Small intestine (tissue), 7 donors: ENCODE data around the gene GLMN. TPM values are rescaled to one million over a fixed set of nuclear protein-coding genes. Genes with fewer than 3 reads are reported as not detected.
A peak's percentile ranks its signal among the peaks of the same experiment; 100 is the strongest.

Experiments used
- DNase-seq, 2 donors: peaks; one replicate each; pipeline versions ENCODE4 v3.0.0 to v3.0.0-alpha.2; 2013
- FAIRE-seq: peaks from 2 replicates; lab custom pipeline; 2012; peaks lifted over from hg19 to GRCh38; lab: Jason Lieb, UNC
- H3K27ac ChIP-seq, 3 donors: one replicate each; pipeline ENCODE4 v1.5.1; 2013; ENCODE audit warnings: low read length in 2 of 3, mild to moderate bottlenecking in 2 of 3, control low read depth in 1 of 3, inconsistent platforms in 1 of 3, low read depth in 1 of 3, moderate library complexity in 1 of 3
- H3K27me3 ChIP-seq, 3 donors: one replicate each; pipeline ENCODE4 v1.6.1; 2013; ENCODE audit warnings: low read length in 3 of 3, inconsistent platforms in 1 of 3; ENCODE audit not compliant: control insufficient read depth in 3 of 3, insufficient read depth in 3 of 3
- H3K36me3 ChIP-seq, 3 donors: one replicate each; pipeline ENCODE4 v1.6.1; 2013; ENCODE audit warnings: low read length in 3 of 3, inconsistent platforms in 1 of 3, low read depth in 1 of 3, mild to moderate bottlenecking in 1 of 3, moderate library complexity in 1 of 3; ENCODE audit not compliant: control insufficient read depth in 3 of 3, insufficient read depth in 2 of 3
- H3K4me1 ChIP-seq, 3 donors: one replicate each; pipeline ENCODE4 v1.6.1; 2013; ENCODE audit warnings: low read length in 2 of 3, inconsistent platforms in 1 of 3, low read depth in 1 of 3, mild to moderate bottlenecking in 1 of 3, moderate library complexity in 1 of 3; ENCODE audit not compliant: control insufficient read depth in 3 of 3, insufficient read depth in 2 of 3
- H3K4me3 ChIP-seq, 3 donors: one replicate each; pipeline ENCODE4 v1.5.1; 2013; ENCODE audit warnings: low read length in 3 of 3, control low read depth in 1 of 3, inconsistent platforms in 1 of 3, low read depth in 1 of 3, mild to moderate bottlenecking in 1 of 3, moderate library complexity in 1 of 3
- H3K9me3 ChIP-seq, 2 donors: one replicate each; pipeline ENCODE4 v1.6.1; 2013; ENCODE audit warnings: low read depth in 1 of 2, low read length in 1 of 2; ENCODE audit not compliant: control insufficient read depth in 2 of 2, insufficient read depth in 1 of 2
- WGBS, 3 donors: extraction: QIAGEN DNeasy Blood & Tissue Kit; methylation state at CpG; one replicate each; pipeline ENCODE4 v1.1.7; 2013; 5-methylcytosine and 5-hydroxymethylcytosine counted together
- polyA plus RNA-seq, 4 donors: library from polyadenylated mRNA; stranded (reverse) in 3 of 4; unstranded in 1 of 4; fragments of 200-250 nt in 3 of 4; fragments of 120-200 nt in 1 of 4; gene quantifications; one replicate each; pipeline versions ENCODE4 v1.2.1 to v1.2.3, GENCODE V29; 2013
- donor health status: healthy with polysubstance abuse.
- donor health status: control.
- donor health status: control.
- donor health status: Bipolar disorder and iron deficiency.
- donor health status: healthy.

Gene GLMN
- polyA plus RNA-seq, 4 donors, result 3.0 to 15.2 (median 6.4) TPM

DNA sequence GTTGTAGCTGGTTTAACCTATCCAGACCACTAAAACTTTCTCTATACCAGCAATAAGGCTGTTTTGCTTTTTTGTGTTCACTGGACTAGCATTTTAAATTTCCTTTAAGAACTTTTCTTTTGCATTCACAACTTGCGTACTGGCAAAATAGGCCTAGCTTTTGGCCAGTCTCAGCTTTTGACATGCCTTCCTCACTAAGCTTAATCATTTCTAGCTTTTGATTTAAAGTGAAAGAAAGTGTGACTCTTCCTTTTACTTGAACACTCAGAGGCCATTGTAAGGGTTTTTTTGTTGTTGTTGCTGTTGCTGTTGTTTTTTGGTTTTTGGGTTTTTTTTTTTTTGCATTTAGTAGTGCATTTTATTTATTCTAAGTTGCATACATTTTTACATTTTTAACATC, 15.2 kb upstream of the GLMN start:
- no peak overlapping the region for H3K4me3 ChIP-seq

DNA sequence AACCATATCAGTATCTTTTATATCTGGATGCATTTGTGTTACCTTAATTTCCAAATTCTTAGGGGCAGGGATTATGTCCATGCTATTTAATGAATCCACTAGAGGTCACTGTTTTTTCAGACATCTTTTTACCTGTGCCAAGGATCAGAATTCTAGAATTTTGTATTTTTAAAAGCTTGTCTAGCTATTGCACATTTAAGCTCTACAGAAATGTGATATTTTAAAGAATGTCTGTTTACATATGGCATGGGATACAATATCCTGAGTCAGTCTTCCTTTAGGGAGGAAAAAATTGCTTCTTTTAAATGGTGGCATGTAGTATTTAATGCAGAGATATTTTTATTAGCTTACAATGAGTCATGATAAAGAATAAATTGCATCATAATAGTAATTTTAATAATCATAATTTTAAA, 11.4 kb upstream of the GLMN start:
- peaks cover 0 to 15% (median 2%) of the 10 kb centered on the region in 3 donors for H3K36me3 ChIP-seq
- H3K4me1 ChIP-seq, result no peaks in the 10 kb centered on the region
- H3K27ac ChIP-seq, result no peak overlapping the region
- DNase-seq (peak; percentile 40 to 42), FAIRE-seq (no peak)
- H3K9me3 ChIP-seq, result no peaks in the 10 kb centered on the region
- H3K4me3 ChIP-seq, result no peak overlapping the region
- no peaks in the 10 kb centered on the region for H3K27me3 ChIP-seq

More for the DNA sequence above, 15.2 kb upstream of the GLMN start:
- no peaks in the 10 kb centered on the region for H3K27me3 ChIP-seq
- no peaks in the 10 kb centered on the region for H3K4me1 ChIP-seq
- no peak for FAIRE-seq
- no peak for DNase-seq
- no peaks in the 10 kb centered on the region for H3K9me3 ChIP-seq
- H3K27ac ChIP-seq, result no peak overlapping the region
- H3K36me3 ChIP-seq, result peaks cover 1 to 12% (median 2%) of the 10 kb centered on the region in 3 donors
- 82 to 97% (median 87%) methylated on average over 1 of the region's 1 CpG for WGBS, 3 donors

DNA sequence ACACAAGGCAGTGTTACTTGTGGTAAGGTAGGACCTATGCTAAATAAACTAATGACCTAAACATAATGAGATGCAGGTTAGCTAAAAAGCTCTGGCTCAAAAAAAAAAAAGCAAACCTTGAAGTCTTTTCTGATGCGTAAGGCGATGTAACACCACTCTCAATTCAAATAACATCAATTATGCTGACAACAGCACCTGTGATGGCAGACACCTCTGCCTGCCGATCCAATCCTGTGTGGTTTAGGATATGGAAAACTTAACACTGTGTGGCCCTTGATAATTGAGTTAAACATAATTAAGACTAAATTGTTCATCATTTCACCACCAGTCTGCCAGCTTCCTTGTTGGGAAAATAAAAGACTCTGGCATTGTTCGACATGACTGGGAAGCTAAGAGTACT, 9.2 kb upstream of the GLMN start:
- DNase-seq (no peak), FAIRE-seq (no peak)
- Histone ChIP-seq H3K4me3 (no peak overlapping the region), H3K9me3 (no peaks in the 10 kb centered on the region), H3K27me3 (no peaks in the 10 kb centered on the region), H3K27ac (no peak overlapping the region), H3K4me1 (no peaks in the 10 kb centered on the region), H3K36me3 (peaks cover 0 to 19% (median 2%) of the 10 kb centered on the region in 3 donors)
- WGBS, 3 donors, result 88 to 93% (median 91%) methylated on average over 4 of the region's 4 CpGs

DNA sequence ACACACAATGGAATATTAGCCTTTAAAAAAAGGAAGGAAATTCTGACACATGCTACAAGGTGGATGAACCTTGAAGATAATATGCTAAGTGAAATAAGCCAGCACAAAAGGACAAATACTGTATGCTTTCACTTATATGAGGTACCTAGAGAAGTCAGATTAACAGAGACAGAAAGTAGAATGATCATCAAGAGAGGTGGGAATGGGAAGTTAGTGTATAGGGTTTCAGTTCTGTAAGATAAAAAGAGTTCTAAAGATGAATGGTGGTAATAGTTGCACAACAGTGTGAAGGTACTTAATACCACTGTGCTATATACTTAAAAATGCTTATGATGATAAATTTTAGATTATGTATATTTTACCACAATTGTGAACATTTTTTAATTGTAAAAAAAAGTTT, 7.2 kb upstream of the GLMN start:
- FAIRE-seq (no peak), DNase-seq (no peak)
- H3K27ac ChIP-seq, result no peak overlapping the region
- no peaks in the 10 kb centered on the region for H3K9me3 ChIP-seq
- peaks cover 0 to 20% (median 2%) of the 10 kb centered on the region in 3 donors for H3K36me3 ChIP-seq
- no peak overlapping the region for H3K4me3 ChIP-seq
- H3K27me3 ChIP-seq, result no peaks in the 10 kb centered on the region
- no peaks in the 10 kb centered on the region for H3K4me1 ChIP-seq

DNA sequence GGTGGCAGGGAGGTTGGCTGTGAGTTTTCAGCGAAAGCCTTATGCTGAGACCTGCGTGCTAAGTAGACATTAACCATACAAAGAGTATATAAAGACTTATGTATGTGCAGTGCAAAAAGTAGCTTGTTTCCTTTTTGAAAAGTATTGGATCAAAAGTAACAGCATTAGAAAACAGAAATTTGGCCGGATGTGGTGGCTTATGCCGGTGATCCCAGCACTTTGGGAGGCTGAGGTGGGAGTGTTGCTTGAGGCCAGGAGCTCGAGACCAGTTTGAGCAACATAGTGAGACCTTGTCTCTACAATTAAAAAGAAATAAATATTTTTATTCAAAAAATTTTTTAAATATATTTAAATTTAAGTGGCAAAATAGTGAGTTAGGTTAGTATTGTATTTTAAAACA, 2.2 kb upstream of the GLMN start:
- no peak overlapping the region for H3K27ac ChIP-seq
- H3K27me3 ChIP-seq, result no peaks in the 10 kb centered on the region
- H3K36me3 ChIP-seq, result peaks cover 0 to 16% (median 2%) of the 10 kb centered on the region in 3 donors
- FAIRE-seq (no peak), DNase-seq (no peak)
- H3K4me1 ChIP-seq, result peaks cover 3 to 7% (median 4%) of the 10 kb centered on the region in 3 donors
- no peaks in the 10 kb centered on the region for H3K9me3 ChIP-seq
- H3K4me3 ChIP-seq, result no peak overlapping the region
- 88 to 93% (median 93%) methylated on average over 5 of the region's 5 CpGs for WGBS, 3 donors

DNA sequence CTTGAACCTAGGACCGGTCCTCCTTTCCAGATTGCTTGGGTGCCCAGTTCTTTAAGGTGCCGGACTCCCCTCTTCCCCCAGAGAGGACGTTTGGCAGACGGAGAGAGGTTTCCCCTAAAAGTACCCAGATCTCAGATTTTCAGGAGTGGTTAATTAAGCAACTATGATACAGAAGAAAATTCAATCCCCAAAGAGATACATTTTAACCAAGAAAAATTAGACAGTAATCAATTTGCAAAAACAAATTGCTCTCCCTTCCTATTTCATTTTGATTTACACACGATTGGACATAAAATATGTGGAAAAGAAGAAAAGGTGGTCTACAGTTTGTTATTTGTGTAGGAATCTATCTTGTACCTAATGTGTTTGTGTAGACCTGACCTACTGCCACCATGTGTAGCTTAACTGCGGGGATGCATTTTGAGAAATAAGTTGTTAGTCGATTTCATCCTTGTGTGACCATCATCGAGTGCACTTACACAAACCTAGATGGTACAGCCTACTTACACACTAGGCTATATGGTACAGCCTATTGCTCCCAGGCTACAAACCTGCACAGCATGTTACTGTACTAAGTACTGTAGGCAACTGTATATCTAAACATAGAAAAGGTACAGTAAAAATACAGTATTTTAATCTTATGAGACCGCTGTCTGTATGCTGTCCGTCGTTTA, 827 bp upstream of the GLMN start:
- Histone ChIP-seq H3K4me3 (peak overlapping the region; percentile 83 to 93 (median 86)), H3K9me3 (no peaks in the 10 kb centered on the region), H3K27ac (peak overlapping the region; percentile 8 to 96 (median 86)), H3K27me3 (no peaks in the 10 kb centered on the region), H3K36me3 (peaks cover 0 to 11% (median 0%) of the 10 kb centered on the region in 3 donors), H3K4me1 (peaks cover 3 to 7% (median 4%) of the 10 kb centered on the region in 3 donors)
- DNase-seq, result peak in 1 of 2 donors; percentile 52
- FAIRE-seq, result no peak
- WGBS, 3 donors, result 17 to 31% (median 20%) methylated on average over 11 of the region's 11 CpGs

DNA sequence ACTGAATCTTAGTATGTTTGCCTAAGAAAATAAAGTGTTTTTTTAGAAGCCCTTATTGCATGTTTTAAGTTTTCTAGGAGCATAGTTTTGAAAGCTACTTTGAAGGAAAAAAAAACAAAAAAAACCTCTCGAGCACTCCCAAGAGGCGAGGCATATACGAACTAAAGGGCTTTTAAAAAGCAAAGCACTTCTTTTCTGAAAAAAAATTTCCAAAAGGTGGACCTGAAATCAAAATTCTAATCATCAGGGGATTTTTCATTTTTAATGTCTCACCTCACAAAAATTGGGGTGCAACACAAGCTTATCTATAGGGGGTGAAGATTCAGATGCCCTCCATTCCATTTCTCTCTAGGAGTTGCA, 594 bp downstream of the GLMN start:
- no peaks in the 10 kb centered on the region for H3K9me3 ChIP-seq
- peaks cover 3 to 7% (median 4%) of the 10 kb centered on the region in 3 donors for H3K4me1 ChIP-seq
- WGBS, 3 donors, result 2 to 10% (median 2%) methylated on average over 3 of the region's 3 CpGs
- FAIRE-seq, result no peak
- H3K27ac ChIP-seq, result peak overlapping the region; percentile 86 to 99 (median 96)
- no peaks in the 10 kb centered on the region for H3K27me3 ChIP-seq
- H3K4me3 ChIP-seq, result peak overlapping the region; percentile 83 to 93 (median 86)
- no peak for DNase-seq
- H3K36me3 ChIP-seq, result peaks cover 0 to 12% (median 0%) of the 10 kb centered on the region in 3 donors

DNA sequence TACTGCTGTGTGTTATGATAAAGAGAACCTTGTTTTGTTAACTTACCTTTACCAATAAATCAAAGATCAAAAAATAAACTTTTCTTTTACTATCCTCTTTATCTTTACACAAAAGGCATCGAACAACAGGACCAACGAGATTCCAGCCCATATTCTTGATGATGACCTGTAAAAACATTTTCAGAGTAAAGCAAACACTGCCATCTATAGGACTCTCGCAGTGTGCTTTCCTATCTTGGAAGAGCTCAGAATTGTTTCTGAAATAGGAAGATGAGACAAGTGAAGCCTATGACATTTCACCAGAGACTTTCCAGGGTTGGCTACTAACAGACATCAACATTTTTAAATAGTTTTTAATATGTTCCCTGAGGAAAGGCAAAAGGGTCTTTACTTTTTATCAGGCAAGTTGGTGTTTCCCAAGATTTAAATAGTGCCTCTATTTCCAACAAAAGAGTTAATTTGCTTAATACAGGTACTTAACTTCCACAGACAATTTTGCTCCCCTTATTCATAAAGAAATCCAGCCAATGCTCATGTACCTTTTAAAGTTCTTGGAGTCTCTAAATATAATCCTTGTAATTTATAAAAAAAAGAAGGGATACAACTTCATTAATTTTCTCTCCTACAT, 7.3 kb downstream of the GLMN start:
- Histone ChIP-seq H3K27ac (no peak overlapping the region), H3K36me3 (peaks cover 0 to 11% (median 0%) of the 10 kb centered on the region in 3 donors), H3K9me3 (no peaks in the 10 kb centered on the region), H3K4me1 (no peaks in the 10 kb centered on the region), H3K4me3 (no peak overlapping the region), H3K27me3 (no peaks in the 10 kb centered on the region)
- FAIRE-seq (peak; percentile 39), DNase-seq (peak; percentile 52 to 55)
- 12 to 22% (median 21%) methylated on average over 3 of the region's 3 CpGs for WGBS, 3 donors
